Mesenteric fat pad (tissue), 1 donor: Measurements from ENCODE around the gene TBXA2R. TPM values are rescaled to one million over a fixed set of nuclear protein-coding genes. Genes with fewer than 3 reads are reported as not detected.

ENCODE experiments used
- DNase-seq: peaks from one replicate; pipeline ENCODE4 v3.0.0-alpha.2; 2020; ENCODE audit warnings: low spot score
- total RNA-seq: library from RNA; stranded (reverse); fragmentation: NEBNext Ultra II Directional; extraction: Animal tissue kit (Norgen Biotek cat#: 25700); gene quantifications from one replicate; pipeline ENCODE4 v1.2.1, GENCODE V29; 2021
- donor health status: DM: yes; HTN: yes; CAD: no.

Gene TBXA2R
- total RNA-seq, 1 donor from 2014 or later = 5.4 TPM

- no peak for DNase-seq
Measured at GRCh38 chr19:3620817-3621547, 14.3 kb upstream of the TBXA2R start.

GRCh38 chr19:3620145-3620816, 13.6 kb upstream of the TBXA2R start:
- no peak for DNase-seq

GRCh38 chr19:3619631-3620012, 12.9 kb upstream of the TBXA2R start:
- DNase-seq = no peak

- no peak for DNase-seq
Measured at GRCh38 chr19:3618811-3619630, 12.3 kb upstream of the TBXA2R start.

- DNase-seq = no peak
Measured at GRCh38 chr19:3618144-3618810, 11.6 kb upstream of the TBXA2R start.

- no peak for DNase-seq
Measured at GRCh38 chr19:3617463-3617862, 10.8 kb upstream of the TBXA2R start.

GRCh38 chr19:3615524-3616135, 9.0 kb upstream of the TBXA2R start:
- no peak for DNase-seq

GRCh38 chr19:3614858-3615505, 8.3 kb upstream of the TBXA2R start:
- DNase-seq = no peak

- DNase-seq = no peak
Measured at GRCh38 chr19:3613818-3614661, 7.4 kb upstream of the TBXA2R start.

GRCh38 chr19:3612901-3613741, 6.4 kb upstream of the TBXA2R start:
- no peak for DNase-seq

- DNase-seq = no peak
Measured at GRCh38 chr19:3612330-3612729, 5.7 kb upstream of the TBXA2R start.

GRCh38 chr19:3611841-3612240, 5.2 kb upstream of the TBXA2R start:
- no peak for DNase-seq

- no peak for DNase-seq
Measured at GRCh38 chr19:3610745-3611717, 4.4 kb upstream of the TBXA2R start.

GRCh38 chr19:3609779-3610719, 3.4 kb upstream of the TBXA2R start:
- DNase-seq = no peak

- DNase-seq = no peak
Measured at GRCh38 chr19:3608750-3609322, 2.2 kb upstream of the TBXA2R start.

GRCh38 chr19:3608079-3608641, 1.5 kb upstream of the TBXA2R start:
- DNase-seq = no peak
